ENCODE data around the gene LRRC3. TPM values are rescaled to one million over a fixed set of nuclear protein-coding genes. Genes with fewer than 3 reads are reported as not detected.

Gene LRRC3
- total RNA-seq, 5 donors from 2014 or later (not counting 1 experiment from before 2014, with no cell fraction given), result 0.76 to 2.2 (median 0.98) TPM

GRCh38 chr21:44494418-44494817 is 39.1 kb downstream of the LRRC3 start:
- Mint-ChIP-seq H3K36me3 (peaks cover 3% of the 10 kb centered on the region), H3K9me3 (peaks cover 5 to 13% (median 7%) of the 10 kb centered on the region in 3 donors), H3K27ac (no peak overlapping the region), H3K27me3 (peaks cover 10 to 40% of the 10 kb centered on the region in 2 donors), H3K4me1 (no peaks in the 10 kb centered on the region), H3K4me3 (no peak overlapping the region)
- ATAC-seq (replicated peaks in 1 of 4), result no peak
- no peak overlapping the region for H3K27ac ChIP-seq (ENCODE audit: low read length)
- no peaks in the 10 kb centered on the region for H3K36me3 ChIP-seq (ENCODE audit: control insufficient read depth in 2 of 2, extremely low read depth in 1 of 2, insufficient read depth in 1 of 2, low read length in 1 of 2)
- 74% methylated on average over 8 of the region's 17 CpGs for WGBS (ENCODE audit: insufficient coverage)
- DNase-seq, result no peak
- H3K27me3 ChIP-seq (replicated peaks in 1 of 2; ENCODE audit: control insufficient read depth in 2 of 2, extremely low read depth in 1 of 2, insufficient read depth in 2 of 2, low read length in 1 of 2), result peaks cover 0 to 60% of the 10 kb centered on the region in 2 experiments
- H3K9me3 ChIP-seq, result no peaks in the 10 kb centered on the region
- CTCF ChIA-PET, result interaction anchor here in 1 of 2 donors (0.9 kb wide), 1 partner anchor 307 kb away, joined by 6 read pairs; no protein-coding TSS in a partner anchor
- H3K4me3 ChIP-seq (ENCODE audit: control insufficient read depth in 1 of 2, extremely low read depth in 1 of 2, low read length in 1 of 2), result no peak overlapping the region
- no peaks in the 10 kb centered on the region for H3K4me1 ChIP-seq (ENCODE audit: control insufficient read depth in 1 of 2, extremely low read depth in 1 of 2, insufficient read depth in 2 of 2, low read length in 2 of 2)
- POLR2A ChIA-PET, result interaction anchor here in 1 of 2 donors (0.6 kb wide), 1 partner anchor 437 kb away, joined by 3 read pairs; no protein-coding TSS in a partner anchor

GRCh38 chr21:44494956-44495355 is 39.6 kb downstream of the LRRC3 start:
- Mint-ChIP-seq H3K9me3 (peaks cover 5 to 13% (median 7%) of the 10 kb centered on the region in 3 donors), H3K27ac (no peak overlapping the region), H3K36me3 (peaks cover 3% of the 10 kb centered on the region), H3K4me3 (no peak overlapping the region), H3K27me3 (peaks cover 8 to 40% of the 10 kb centered on the region in 2 donors), H3K4me1 (no peaks in the 10 kb centered on the region)
- no peaks in the 10 kb centered on the region for H3K36me3 ChIP-seq (ENCODE audit: control insufficient read depth in 2 of 2, extremely low read depth in 1 of 2, insufficient read depth in 1 of 2, low read length in 1 of 2)
- ChIA-PET POLR2A (interaction anchor here in 1 of 2 donors (0.6 kb wide), 1 partner anchor 437 kb away, joined by 3 read pairs; no protein-coding TSS in a partner anchor), CTCF (no interaction called here)
- no peaks in the 10 kb centered on the region for H3K4me1 ChIP-seq (ENCODE audit: control insufficient read depth in 1 of 2, extremely low read depth in 1 of 2, insufficient read depth in 2 of 2, low read length in 2 of 2)
- H3K27me3 ChIP-seq (replicated peaks in 1 of 2; ENCODE audit: control insufficient read depth in 2 of 2, extremely low read depth in 1 of 2, insufficient read depth in 2 of 2, low read length in 1 of 2), result peaks cover 0 to 65% of the 10 kb centered on the region in 2 experiments
- H3K9me3 ChIP-seq, result no peaks in the 10 kb centered on the region
- no peak overlapping the region for H3K4me3 ChIP-seq (ENCODE audit: control insufficient read depth in 1 of 2, extremely low read depth in 1 of 2, low read length in 1 of 2)
- ATAC-seq (replicated peaks in 1 of 4), result no peak
- no peak overlapping the region for H3K27ac ChIP-seq (ENCODE audit: low read length)
- no peak for DNase-seq
- 81% methylated on average over 10 of the region's 13 CpGs for WGBS (ENCODE audit: insufficient coverage)

- POLR2A ChIA-PET, result interaction anchor here in 1 of 2 donors (0.6 kb wide), 1 partner anchor 109 kb away, joined by 5 read pairs; no protein-coding TSS in a partner anchor
- 90% methylated on average over 5 of the region's 16 CpGs for WGBS (ENCODE audit: insufficient coverage)
- no peak overlapping the region for H3K27ac Mint-ChIP-seq
- H3K4me3 ChIP-seq (ENCODE audit: control insufficient read depth in 1 of 2, extremely low read depth in 1 of 2, low read length in 1 of 2), result no peak overlapping the region
- H3K4me1 ChIP-seq (ENCODE audit: control insufficient read depth in 1 of 2, extremely low read depth in 1 of 2, insufficient read depth in 2 of 2, low read length in 2 of 2), result no peaks in the 10 kb centered on the region
- no peak for ATAC-seq (replicated peaks in 1 of 4)
- H3K27ac ChIP-seq (ENCODE audit: low read length), result no peak overlapping the region
- H3K9me3 Mint-ChIP-seq, result peaks cover 5 to 13% (median 7%) of the 10 kb centered on the region in 3 donors
- H3K4me3 Mint-ChIP-seq, result no peak overlapping the region
- H3K4me1 Mint-ChIP-seq, result no peaks in the 10 kb centered on the region
- peaks cover 0 to 67% of the 10 kb centered on the region in 2 experiments for H3K27me3 ChIP-seq (replicated peaks in 1 of 2; ENCODE audit: control insufficient read depth in 2 of 2, extremely low read depth in 1 of 2, insufficient read depth in 2 of 2, low read length in 1 of 2)
- no peak for DNase-seq
- H3K27me3 Mint-ChIP-seq, result peaks cover 6 to 38% of the 10 kb centered on the region in 2 donors
- H3K36me3 Mint-ChIP-seq, result peaks cover 3% of the 10 kb centered on the region
- no peaks in the 10 kb centered on the region for H3K36me3 ChIP-seq (ENCODE audit: control insufficient read depth in 2 of 2, extremely low read depth in 1 of 2, insufficient read depth in 1 of 2, low read length in 1 of 2)
- H3K9me3 ChIP-seq, result no peaks in the 10 kb centered on the region
- CTCF ChIA-PET, result no interaction called here
These were observed 40.6 kb downstream of the LRRC3 start for GRCh38 chr21:44495611-44496563.

- no peaks in the 10 kb centered on the region for H3K36me3 ChIP-seq (ENCODE audit: control insufficient read depth in 2 of 2, extremely low read depth in 1 of 2, insufficient read depth in 1 of 2, low read length in 1 of 2)
- CTCF ChIA-PET, result no interaction called here
- no peak overlapping the region for H3K27ac ChIP-seq (ENCODE audit: low read length)
- POLR2A ChIA-PET, result interaction anchor here in 1 of 2 donors (0.6 kb wide), 1 partner anchor 108 kb away, joined by 5 read pairs; no protein-coding TSS in a partner anchor
- H3K4me3 ChIP-seq (ENCODE audit: control insufficient read depth in 1 of 2, extremely low read depth in 1 of 2, low read length in 1 of 2), result no peak overlapping the region
- H3K9me3 Mint-ChIP-seq, result peaks cover 5 to 13% (median 7%) of the 10 kb centered on the region in 3 donors
- peaks cover 3% of the 10 kb centered on the region for H3K36me3 Mint-ChIP-seq
- H3K4me1 Mint-ChIP-seq, result no peaks in the 10 kb centered on the region
- H3K27me3 ChIP-seq (replicated peaks in 1 of 2; ENCODE audit: control insufficient read depth in 2 of 2, extremely low read depth in 1 of 2, insufficient read depth in 2 of 2, low read length in 1 of 2), result peaks cover 0 to 62% of the 10 kb centered on the region in 2 experiments
- no peak overlapping the region for H3K4me3 Mint-ChIP-seq
- ATAC-seq (replicated peaks in 1 of 4) (no peak), DNase-seq (no peak)
- no peaks in the 10 kb centered on the region for H3K4me1 ChIP-seq (ENCODE audit: control insufficient read depth in 1 of 2, extremely low read depth in 1 of 2, insufficient read depth in 2 of 2, low read length in 2 of 2)
- WGBS (ENCODE audit: insufficient coverage), result 59% methylated on average over 20 of the region's 27 CpGs
- H3K9me3 ChIP-seq, result no peaks in the 10 kb centered on the region
- peaks cover 5 to 36% of the 10 kb centered on the region in 2 donors for H3K27me3 Mint-ChIP-seq
- no peak overlapping the region for H3K27ac Mint-ChIP-seq
These were observed 41.5 kb downstream of the LRRC3 start for GRCh38 chr21:44496564-44497550.

- Mint-ChIP-seq H3K27ac (no peak overlapping the region), H3K9me3 (peaks cover 1 to 6% (median 5%) of the 10 kb centered on the region in 3 donors), H3K36me3 (no peaks in the 10 kb centered on the region), H3K4me1 (peaks cover 0 to 3% (median 0%) of the 10 kb centered on the region in 3 donors), H3K27me3 (peaks cover 0 to 35% of the 10 kb centered on the region in 2 donors), H3K4me3 (no peak overlapping the region)
- Histone ChIP-seq H3K36me3 (ENCODE audit: control insufficient read depth in 2 of 2, extremely low read depth in 1 of 2, insufficient read depth in 1 of 2, low read length in 1 of 2) (no peaks in the 10 kb centered on the region), H3K4me3 (ENCODE audit: control insufficient read depth in 1 of 2, extremely low read depth in 1 of 2, low read length in 1 of 2) (no peak overlapping the region), H3K9me3 (no peaks in the 10 kb centered on the region), H3K27me3 (replicated peaks in 1 of 2; ENCODE audit: control insufficient read depth in 2 of 2, extremely low read depth in 1 of 2, insufficient read depth in 2 of 2, low read length in 1 of 2) (peaks cover 0 to 62% of the 10 kb centered on the region in 2 experiments), H3K27ac (ENCODE audit: low read length) (no peak overlapping the region), H3K4me1 (ENCODE audit: control insufficient read depth in 1 of 2, extremely low read depth in 1 of 2, insufficient read depth in 2 of 2, low read length in 2 of 2) (no peaks in the 10 kb centered on the region)
- CTCF ChIA-PET, result no interaction called here
- DNase-seq (no peak), ATAC-seq (replicated peaks in 1 of 4) (no peak)
- POLR2A ChIA-PET, result no interaction called here
- 91% methylated on average over 3 of the region's 6 CpGs for WGBS (ENCODE audit: insufficient coverage)
These were observed 42.4 kb downstream of the LRRC3 start for GRCh38 chr21:44497703-44498126.
